HT-29 (cell line): ENCODE measurements around the gene OR2A42. TPM values are rescaled to one million over a fixed set of nuclear protein-coding genes. Genes with fewer than 3 reads are reported as not detected.
"Not testable (repeated sequence)": the region's sequence is repeated elsewhere in the genome, so short reads cannot be mapped to it uniquely, and the experiment has no call there.

Experiments used
- DNase-seq: peaks from one replicate; pipeline ENCODE4 v3.0.0-alpha.2; 2015; ENCODE audit warnings: low spot score
- total RNA-seq: library from RNA; depleted of rRNA; stranded (reverse); fragments of >200 nt; shearing (Covaris generic); gene quantifications from 2 replicates; pipeline ENCODE4 v1.2.3, GENCODE V29; 2014; rRNA removed

Gene OR2A42
- total RNA-seq, 1 experiment from 2014 or later: not detected

DNA sequence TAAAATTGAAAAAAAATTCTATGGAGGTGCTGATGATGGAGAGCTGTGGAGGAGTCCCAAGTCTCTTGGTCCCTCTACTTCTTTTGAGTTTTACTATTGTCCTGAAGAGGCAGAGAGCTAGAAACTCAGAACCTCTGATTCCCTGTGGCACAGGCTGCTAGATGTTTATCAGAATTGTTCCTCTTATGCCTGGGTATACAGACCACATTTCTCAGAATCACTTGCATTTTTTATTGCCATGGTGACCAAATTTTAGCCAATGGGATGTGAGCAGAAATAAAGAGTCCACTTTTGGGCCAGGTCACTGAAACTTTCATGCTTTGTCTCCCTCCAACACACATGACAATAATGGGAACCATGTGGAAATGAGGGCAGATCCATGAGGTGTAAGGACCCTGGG lies 15.7 kb downstream of the OR2A42 start:
- DNase-seq: not testable (repeated sequence)

- not testable (repeated sequence) for DNase-seq
Observed at GRCh38 chr7:144220531-144220930, 18.9 kb downstream of the OR2A42 start.

DNA sequence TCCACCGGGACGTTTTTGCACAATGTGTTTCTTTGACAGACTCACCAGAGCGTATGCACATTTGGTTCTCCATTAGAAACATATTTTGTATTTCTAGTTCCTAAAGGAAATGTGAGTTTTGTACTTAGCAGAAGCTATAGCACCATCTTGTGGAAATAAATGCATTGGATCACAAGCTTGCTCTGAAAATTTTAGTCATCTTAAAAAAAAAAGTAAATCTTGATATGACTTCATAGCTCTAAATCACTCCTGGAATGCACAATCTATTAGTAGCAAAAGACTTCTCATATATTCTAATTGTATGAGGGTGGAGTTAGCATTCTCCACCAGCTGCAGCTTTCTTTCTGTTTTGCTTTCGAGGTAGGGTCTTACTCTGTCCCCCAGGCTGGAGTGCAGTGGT lies 20.3 kb downstream of the OR2A42 start:
- not testable (repeated sequence) for DNase-seq

GRCh38 chr7:144218581-144218980 lies 20.8 kb downstream of the OR2A42 start:
- DNase-seq: not testable (repeated sequence)

GRCh38 chr7:144217200-144217599 lies 22.2 kb downstream of the OR2A42 start:
- DNase-seq: not testable (repeated sequence)

DNA sequence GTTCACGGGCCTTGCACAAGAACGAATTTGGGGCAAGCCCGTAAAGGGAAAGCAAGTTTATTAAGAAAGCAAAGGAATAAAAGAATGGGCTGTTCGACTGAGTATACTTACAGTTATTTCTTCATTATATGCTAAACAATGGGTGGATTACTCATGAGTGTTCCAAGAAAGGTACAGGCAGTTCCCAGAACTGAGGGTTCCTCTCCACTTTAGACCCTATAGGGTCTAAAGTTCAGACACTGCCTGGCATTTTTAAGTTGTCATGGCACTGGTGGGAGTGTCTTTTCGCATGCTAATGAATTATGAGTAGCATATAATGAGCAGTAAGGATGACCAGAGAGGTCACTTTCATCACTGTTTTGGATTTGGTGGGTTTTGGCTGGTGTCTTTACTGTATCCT lies 34.1 kb downstream of the OR2A42 start:
- not testable (repeated sequence) for DNase-seq

- DNase-seq: not testable (repeated sequence)
Observed at GRCh38 chr7:144203086-144203485, 36.3 kb downstream of the OR2A42 start.

DNA sequence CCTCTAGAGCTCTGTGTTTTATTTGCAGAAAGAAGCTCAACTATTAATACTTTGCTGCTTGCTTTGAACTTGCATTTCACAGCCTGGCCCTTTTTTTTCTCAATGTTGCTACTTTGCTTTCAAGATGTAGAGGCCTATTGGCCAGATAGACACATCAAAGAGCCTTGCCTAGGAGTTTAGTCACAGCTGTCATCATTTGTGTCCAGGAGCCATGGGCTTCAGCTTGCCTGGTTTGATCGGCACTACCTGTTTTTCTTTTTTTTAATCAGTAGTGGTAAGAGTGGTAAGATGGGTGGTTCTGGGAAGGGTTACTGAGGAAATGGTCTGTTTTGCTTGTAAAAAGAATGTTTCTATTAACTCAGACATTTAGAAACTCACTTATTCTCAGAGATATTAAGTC lies 37.4 kb downstream of the OR2A42 start:
- DNase-seq: not testable (repeated sequence)

DNA sequence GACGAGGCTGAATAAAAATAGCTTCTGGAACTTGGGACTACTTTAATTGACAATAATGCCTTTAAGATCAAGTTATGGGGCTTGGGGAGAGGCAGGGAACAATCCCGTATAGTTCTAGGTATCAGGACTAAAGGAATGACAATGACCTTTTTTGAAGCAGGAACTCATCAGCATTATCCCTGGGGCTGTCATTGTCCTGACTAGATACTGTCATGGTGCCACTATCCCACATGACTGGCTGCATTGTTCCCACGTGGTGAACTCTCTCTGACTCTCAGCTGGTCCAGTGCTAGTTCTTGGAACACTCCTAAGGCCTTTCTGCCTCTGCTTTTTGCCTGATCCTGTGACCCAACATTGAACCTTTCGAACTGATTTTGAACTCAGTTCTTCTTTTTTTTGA lies 40.5 kb downstream of the OR2A42 start:
- not testable (repeated sequence) for DNase-seq

GRCh38 chr7:144195212-144195872 lies 44.1 kb downstream of the OR2A42 start, which contains the start of gene ARHGEF35:
Gene ARHGEF35, minus strand, starts transcription at chr7:144195833. Its CDS starts 7,450 bp downstream, at chr7:144188383.
- DNase-seq: not testable (repeated sequence)

GRCh38 chr7:144194453-144194852 lies 45.0 kb downstream of the OR2A42 start:
- not testable (repeated sequence) for DNase-seq

GRCh38 chr7:144193782-144194181 lies 45.6 kb downstream of the OR2A42 start:
- not testable (repeated sequence) for DNase-seq

- DNase-seq: not testable (repeated sequence)
Observed at GRCh38 chr7:144188578-144189171, 50.7 kb downstream of the OR2A42 start.

DNA sequence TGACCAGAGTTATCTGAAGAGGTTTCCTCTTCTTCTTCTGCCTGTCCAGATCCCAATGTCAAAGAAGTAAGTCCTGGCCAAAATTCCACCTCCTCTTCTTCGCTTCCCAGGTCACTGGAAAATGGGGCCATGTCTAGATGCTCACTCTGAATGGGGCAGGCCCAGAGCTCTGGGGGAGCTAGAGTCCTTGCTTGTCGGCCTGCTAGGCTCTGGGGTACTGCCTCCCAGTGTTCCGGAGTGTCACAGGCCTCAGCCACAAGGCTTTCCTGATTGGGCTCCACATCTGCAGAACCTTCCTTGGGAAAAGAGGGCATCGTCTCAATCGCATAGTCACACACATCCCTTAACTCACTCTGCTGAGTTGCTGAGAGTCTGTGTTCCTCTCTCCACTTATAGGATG lies 51.6 kb downstream of the OR2A42 start:
- not testable (repeated sequence) for DNase-seq

GRCh38 chr7:144183166-144183565 lies 56.2 kb downstream of the OR2A42 start, which contains the start of gene CTAGE4:
Gene CTAGE4, plus strand, starts transcription at chr7:144183466. Its CDS starts 38 bp downstream, at chr7:144183504.
- not testable (repeated sequence) for DNase-seq

GRCh38 chr7:144179165-144179479 lies 60.3 kb downstream of the OR2A42 start:
- DNase-seq: not testable (repeated sequence)

- peak; percentile 23 for DNase-seq
Observed at GRCh38 chr7:144178380-144179164, 60.8 kb downstream of the OR2A42 start.

Other genes with a start within 250 kb of the OR2A42 start
- gene OR6B1, start 239.3 kb downstream of the OR2A42 start, total RNA-seq: not detected in 2 replicates
- gene OR2A5, start 190.7 kb downstream of the OR2A42 start, total RNA-seq: not detected in 2 replicates
- gene OR2A25, start 169.8 kb downstream of the OR2A42 start, total RNA-seq: not detected in 2 replicates
- gene OR2A12, start 153.3 kb downstream of the OR2A42 start, total RNA-seq: not detected in 2 replicates
- gene OR2A2, start 130.0 kb downstream of the OR2A42 start, total RNA-seq: not detected in 2 replicates
- not detected in 2 replicates for gene OR2A14, start 116.4 kb downstream of the OR2A42 start, total RNA-seq
- 3.8 and 3.9 TPM in 2 replicates for gene CTAGE4, start 56.1 kb downstream of the OR2A42 start, total RNA-seq
- 7.5 and 12.7 TPM in 2 replicates for gene ARHGEF35, start 43.8 kb downstream of the OR2A42 start, total RNA-seq
- 0.86 and 1.8 TPM in 2 replicates for gene OR2A7, start 25.2 kb upstream of the OR2A42 start, total RNA-seq
- not detected in 2 replicates for gene CTAGE8, start 29.7 kb upstream of the OR2A42 start, total RNA-seq
- not detected in 2 replicates for gene OR2A1, start 72.8 kb upstream of the OR2A42 start, total RNA-seq
- 24.4 and 28.4 TPM in 2 replicates for gene ARHGEF5, start 115.8 kb upstream of the OR2A42 start, total RNA-seq
- gene NOBOX, start 164.1 kb upstream of the OR2A42 start, total RNA-seq: not detected in 2 replicates